NOMO-1 treated with dmso at 0.1 percent for 144 hours (cell line): ENCODE results near the gene PPIL4.
"Not testable (repeated sequence)": the region's sequence is repeated elsewhere in the genome, so short reads cannot be mapped to it uniquely, and the experiment has no call there.

Experiments used
- DNase-seq: peaks from one replicate; lab custom pipeline; 2025; ENCODE audit not compliant: unreplicated experiment; lab: John Stamatoyannopoulos, UW

PPIL4 gene

GRCh38 chr6:149534742-149535141 is 11.1 kb downstream of the PPIL4 start:
- DNase-seq, result no peak

GRCh38 chr6:149529650-149530049 is 16.2 kb downstream of the PPIL4 start:
- no peak for DNase-seq

DNA sequence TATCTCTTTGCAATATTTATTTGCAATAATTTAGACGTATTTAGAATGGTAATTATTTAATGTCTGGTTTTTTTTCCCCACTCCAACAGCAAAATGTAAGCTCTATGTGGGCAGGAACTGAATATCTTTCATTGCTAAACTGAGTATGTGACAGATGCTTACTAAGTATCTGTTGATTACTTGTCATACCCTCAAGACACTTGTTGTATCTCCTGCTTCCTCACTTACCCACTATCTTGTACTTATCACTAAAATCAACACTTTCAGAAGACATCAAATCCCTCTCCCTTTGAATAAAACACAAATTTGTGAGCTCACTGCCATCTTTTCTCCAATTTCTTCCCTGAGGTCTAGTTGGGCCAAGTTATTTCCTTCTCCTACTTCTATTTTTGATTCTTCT is 30.3 kb downstream of the PPIL4 start:
- no peak for DNase-seq

DNA sequence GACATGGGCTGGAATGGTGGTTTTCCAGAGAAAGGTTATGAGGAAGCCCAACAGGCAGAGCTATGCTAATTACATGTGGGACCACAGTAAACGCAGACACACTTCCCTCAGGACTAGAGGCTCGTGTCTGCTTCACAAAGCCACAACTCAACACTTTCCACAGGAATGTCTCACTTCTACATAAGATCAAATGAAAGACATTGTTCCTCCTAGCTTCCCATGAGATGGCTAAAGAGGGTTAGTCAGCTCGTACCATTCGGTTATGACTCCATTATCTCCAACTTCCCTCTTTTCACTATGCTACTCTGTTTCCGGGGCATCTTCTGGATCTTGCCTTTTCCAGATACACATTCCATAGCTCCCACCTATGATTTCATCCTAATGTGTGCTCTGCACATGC is 31.9 kb downstream of the PPIL4 start:
- DNase-seq, result no peak

DNA sequence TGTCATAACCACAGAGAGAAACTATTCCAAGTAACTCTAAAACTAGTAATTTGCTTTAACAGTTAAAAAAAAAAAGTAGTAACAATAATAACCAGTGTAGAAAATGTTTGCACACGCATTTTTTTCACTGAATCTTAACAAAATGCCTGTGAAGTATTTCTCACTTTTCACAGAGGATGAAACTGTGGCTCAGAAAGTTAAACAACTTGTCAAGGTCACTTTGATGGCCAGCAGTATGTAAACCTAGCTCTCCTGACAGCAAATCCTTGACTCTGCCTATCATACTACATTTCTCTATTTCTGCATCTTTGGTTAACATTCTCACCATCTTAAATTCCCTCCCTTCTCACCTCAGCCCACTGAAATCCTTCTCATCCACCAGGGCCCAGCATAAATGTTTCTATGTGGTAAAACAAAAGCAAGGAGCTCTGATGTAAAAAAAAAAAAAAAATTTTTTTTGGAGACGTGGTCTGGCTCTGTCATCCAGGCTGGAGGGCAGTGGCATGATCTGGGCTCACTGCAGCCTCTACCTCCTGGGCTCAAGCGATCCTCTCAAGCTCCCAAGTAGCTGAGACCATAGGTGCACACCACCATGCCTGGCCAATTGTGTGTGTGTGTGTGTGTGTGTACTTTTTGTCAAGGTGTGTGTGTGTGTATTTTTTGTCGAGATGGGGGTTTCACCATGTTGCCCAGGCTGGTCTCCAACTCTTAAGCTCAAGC is 34.9 kb downstream of the PPIL4 start:
- DNase-seq, result no peak

DNA sequence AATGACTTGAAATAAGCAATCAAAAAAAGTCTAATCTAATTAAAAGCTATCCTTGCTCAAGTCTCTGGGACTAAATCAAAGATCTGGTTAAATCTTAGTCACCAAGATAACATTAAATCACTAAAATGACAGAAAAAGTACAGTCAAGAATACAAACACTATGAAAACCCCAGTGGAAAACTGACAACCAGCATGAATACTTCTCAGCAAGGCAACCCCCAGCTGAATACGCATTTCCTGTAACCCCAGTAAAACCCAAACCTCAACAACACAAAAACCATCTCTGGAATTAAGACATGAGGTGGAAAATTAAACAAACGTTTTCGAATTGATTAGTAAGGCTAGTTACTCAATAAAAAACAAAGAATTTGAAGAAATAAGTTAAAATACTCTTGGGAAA is 37.4 kb downstream of the PPIL4 start:
- no peak for DNase-seq

GRCh38 chr6:149503872-149504271 is 42.0 kb downstream of the PPIL4 start:
- DNase-seq, result no peak

GRCh38 chr6:149503276-149503675 is 42.6 kb downstream of the PPIL4 start:
- DNase-seq, result no peak

DNA sequence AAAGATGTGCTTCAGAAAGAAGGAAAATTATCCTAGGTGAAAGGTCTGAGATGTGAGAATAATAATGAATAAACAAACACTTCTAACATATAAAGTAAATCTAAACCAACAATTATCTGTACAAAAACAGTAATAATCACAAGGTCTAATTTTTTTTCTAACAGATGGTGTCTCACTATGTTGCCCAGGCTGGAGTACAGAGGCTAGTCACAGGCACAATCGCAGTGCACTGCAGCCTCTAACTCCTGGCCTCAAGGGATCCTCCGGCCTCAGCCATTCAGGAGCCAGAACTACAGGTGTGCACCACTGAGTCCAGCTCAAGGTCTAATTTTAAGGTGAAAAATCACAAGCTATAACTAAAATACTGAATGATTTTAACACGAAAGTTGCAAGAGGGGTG is 44.1 kb downstream of the PPIL4 start:
- no peak for DNase-seq

DNA sequence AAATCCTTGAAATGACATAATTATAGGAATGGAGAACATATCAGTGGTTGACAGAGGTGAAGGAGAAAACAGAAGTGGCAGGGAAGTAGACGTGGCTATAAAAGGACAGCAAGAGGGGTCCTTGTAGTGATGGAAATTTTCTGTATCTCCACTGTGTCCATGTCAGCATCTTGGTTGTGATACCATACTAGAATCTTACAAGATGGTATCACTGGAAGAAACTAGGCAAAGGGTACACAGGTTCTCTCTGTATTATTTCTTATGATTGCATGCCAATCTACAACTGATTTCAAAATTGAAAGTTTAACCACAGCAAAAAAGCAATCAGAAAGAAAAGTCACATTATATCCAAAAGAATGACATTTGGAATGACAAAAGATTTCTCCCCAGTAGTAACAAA is 44.6 kb downstream of the PPIL4 start:
- no peak for DNase-seq

DNA sequence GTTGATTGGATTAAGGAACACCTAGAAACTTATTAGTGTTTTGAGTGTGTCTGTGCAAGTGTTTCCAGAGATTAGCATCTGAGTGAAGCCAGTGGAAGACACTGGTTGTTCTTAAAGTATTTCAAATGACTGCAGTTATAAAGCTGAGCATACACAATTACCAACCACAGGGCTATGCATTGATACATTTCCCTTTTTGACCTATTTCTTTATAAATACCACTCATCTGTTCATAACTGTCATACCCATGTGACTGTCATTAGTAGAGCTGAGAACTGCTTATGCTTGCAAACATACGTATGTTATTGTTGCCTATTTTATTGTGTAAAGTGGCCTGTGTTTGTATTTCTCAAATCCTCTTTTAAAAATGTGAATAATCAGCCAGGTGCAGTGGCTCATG is 45.7 kb downstream of the PPIL4 start:
- no peak for DNase-seq

- DNase-seq, result no peak
These were observed 46.8 kb downstream of the PPIL4 start for GRCh38 chr6:149499066-149499465.

DNA sequence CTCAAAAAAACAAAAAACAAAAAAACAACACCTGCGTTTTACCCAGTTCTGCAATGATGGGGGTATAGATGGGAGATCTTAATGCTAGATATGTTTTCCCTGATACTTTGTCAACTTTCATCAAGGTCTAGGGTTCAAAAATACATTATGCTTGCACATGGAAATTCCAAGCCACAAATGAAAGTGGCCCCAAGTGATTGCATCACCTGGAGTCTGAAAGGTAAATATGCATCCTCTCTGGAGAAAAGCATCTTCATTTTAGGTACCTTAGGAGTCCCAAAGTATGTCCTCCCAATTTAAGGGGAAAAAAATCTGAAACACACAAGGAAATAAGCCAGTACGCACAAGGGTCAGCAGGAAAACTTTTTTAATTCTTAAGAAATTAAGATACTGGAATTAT is 48.5 kb downstream of the PPIL4 start:
- no peak for DNase-seq

- not testable (repeated sequence) for DNase-seq
These were observed 49.2 kb downstream of the PPIL4 start for GRCh38 chr6:149496597-149496996.

GRCh38 chr6:149495349-149496016 is 50.4 kb downstream of the PPIL4 start:
- not testable (repeated sequence) for DNase-seq

- not testable (repeated sequence) for DNase-seq
These were observed 51.0 kb downstream of the PPIL4 start for GRCh38 chr6:149494810-149495209.

DNA sequence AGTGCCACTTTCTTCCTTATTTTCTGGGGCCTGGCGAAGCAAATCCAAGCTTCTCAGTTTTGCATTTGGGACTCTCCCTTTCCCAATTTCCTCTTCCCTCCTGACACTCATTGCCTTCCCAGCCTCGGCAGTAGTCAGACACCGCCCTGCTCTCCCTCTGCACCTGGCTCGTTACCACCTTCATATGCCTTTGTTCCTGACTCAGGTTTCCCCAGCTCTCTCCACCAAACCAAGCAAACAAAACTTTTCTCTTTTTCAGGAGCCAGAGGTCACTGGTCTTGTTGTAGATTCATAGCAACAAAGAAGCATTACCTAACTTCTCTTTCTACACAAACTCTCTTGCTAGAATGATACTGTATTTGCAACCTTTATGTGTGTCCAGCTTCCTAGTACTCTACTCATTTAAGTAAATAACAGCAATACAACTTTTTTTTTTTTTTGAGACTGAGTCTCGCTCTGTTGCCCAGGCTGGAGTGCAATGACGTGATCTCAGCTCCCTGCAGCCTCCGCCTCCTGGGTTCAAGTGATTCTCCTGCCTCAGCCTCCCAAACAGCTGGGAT is 52.0 kb downstream of the PPIL4 start:
- no peak for DNase-seq

- DNase-seq, result no peak
These were observed 53.0 kb downstream of the PPIL4 start for GRCh38 chr6:149492798-149493343.

GRCh38 chr6:149489967-149490366 is 55.9 kb downstream of the PPIL4 start:
- DNase-seq, result no peak

- peak; percentile 44 for DNase-seq
These were observed 57.0 kb downstream of the PPIL4 start for GRCh38 chr6:149488815-149489214.

GRCh38 chr6:149487316-149487715 is 58.5 kb downstream of the PPIL4 start:
- peak; percentile 5 for DNase-seq
